NCI-H345 treated with DMSO at 0.1 percent for 48 hours (cell line): Measurements from ENCODE around the gene ARID5A.
"Not testable (repeated sequence)": the region's sequence is repeated elsewhere in the genome, so short reads cannot be mapped to it uniquely, and the experiment has no call there.

Experiments
- DNase-seq: peaks from one replicate; lab custom pipeline; 2025; ENCODE audit not compliant: unreplicated experiment; lab: John Stamatoyannopoulos, UW

The ARID5A gene

DNA sequence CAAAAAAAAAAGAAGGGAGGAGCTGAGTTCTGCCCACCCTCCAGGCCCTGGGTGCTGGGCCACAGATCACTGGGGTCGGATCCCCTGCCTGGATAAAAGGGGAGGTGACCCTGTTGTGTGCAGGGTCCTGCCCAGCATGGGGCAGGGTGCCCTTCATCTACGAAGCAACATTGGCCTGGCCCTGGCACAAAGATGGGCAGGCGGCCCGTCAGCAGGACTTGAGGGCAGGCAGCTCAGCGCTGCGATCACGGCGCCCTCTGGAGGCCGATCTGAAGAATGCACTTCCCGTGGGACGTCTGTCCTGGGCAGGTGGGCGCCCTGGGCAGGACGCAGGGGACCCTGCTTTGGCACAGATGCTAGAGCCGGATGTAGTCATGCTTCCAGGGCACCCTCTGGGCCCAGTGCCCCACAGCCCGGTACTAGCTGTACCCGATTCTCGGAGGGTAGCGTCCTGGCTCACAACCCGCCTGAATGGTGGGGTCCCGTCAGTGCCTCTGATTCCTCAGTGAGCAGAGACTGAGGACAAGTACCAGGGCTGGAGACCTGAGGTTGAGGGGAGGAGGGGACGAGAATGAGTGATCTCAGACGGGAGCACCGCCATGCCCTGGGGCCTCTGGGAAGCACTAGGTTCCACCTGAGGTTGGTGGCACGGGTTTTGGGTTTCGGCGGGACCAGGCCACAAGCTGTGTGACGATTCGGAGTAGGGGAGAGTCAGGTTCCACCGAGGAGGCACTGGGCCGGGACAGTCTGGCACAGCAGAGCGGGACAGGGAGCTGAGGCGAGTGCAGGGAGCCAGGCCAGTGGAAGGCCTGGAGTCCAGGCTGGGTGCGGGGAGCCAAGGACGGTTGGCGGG is 18.0 kb downstream of the ARID5A start:
- peak; percentile 13 for DNase-seq

DNA sequence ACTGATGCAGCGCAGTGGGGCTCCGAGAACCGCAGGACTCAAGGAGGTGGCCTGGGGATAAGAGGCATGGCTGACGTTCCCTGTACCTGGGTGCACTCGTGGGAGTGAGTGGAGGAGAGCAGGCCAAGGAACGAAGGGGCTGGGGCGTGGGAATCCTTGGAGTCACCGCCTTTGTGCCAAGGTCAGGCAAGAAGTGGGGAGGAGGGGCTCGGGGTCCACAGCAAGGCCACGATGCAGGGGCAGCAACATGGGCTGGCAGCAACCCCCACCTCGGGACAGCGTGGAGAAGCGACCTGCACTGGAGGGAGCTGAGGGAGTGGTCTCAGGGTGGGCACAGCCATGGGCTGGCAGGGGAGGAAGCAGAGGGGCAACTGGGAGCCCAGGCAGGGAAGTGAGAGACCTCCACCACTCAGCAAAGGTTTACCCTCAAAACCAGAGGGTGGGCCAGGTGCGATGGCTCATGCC is 18.6 kb downstream of the ARID5A start:
- no peak for DNase-seq

DNA sequence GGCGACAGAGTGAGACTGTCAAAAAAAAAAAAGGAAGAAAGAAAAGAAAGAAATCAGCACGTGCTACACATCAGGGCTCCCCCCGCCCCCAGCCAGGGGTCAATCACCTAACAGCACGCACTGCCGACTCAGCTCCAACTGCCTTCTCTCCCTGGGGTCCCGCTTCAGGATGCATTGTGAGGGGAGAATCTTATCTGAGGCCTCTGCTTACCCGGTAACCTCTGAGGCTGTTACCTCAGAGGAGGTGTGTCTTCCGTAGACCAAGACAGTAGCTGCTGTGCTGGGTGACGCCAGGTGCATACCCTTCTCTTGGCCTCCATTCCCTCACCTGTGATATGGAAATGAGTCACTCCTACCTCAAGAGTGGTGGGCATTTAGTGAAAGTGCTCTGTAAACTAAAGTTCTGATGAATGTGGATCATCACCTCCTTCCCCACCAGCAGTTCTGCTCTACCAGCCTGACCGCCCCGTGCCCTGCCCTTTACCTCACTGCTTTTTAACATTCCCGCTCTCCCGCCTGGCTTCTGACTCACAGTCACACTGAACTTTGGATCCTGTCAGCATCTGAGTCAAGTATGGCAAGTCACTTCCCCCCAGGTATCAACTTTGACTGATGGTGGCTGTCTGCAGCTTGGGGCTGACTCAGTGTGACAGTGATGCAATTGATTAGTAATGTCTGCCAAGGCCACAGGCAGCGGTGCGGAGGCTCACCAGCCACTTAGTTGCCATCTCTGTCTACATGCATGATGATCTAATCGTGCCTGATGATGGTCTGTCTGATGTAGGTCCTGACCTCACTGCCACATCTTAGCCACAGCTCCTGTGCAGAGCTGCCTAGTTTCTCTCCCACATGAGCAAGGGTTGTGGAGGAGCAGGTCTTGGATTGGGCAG is 20.1 kb downstream of the ARID5A start:
- DNase-seq: no peak

DNA sequence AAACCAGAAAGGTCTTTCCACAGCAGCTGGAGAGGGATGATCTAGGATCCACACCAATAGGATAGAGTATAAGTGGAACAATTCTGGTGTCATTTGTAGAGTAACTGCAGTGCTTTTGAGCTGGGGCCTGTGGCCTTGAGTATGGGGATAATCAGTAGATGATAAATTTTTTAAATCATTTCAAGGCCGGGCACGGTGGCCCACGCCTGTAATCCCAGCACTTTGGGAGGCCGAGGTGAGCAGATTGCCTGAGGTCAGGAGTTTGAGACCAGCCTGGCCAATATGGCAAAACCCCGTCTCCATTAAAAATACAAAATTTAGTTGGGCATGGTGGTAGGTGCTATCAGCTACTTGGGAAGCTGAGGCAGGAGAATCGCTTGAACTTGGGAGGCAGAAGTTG is 20.9 kb downstream of the ARID5A start:
- not testable (repeated sequence) for DNase-seq

DNA sequence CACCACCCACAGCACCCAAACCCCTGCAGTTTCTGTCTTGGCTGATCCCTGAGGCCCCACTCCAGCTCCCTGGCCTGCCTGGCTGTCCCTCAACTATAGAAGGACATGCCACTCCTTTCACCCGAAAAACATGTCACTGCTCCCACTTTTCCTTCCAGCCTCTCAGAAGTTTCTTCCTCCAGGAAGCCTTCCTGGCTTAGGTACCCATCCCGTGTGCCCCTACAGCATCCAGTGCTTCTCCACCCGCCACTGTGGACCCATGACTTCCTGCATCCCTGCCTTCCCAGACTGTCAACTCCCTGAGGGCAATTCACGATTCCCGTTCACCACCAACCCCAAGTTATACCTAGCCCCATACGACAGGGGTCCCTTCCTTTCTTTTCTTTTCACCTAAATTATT is 21.5 kb downstream of the ARID5A start:
- DNase-seq: no peak

DNA sequence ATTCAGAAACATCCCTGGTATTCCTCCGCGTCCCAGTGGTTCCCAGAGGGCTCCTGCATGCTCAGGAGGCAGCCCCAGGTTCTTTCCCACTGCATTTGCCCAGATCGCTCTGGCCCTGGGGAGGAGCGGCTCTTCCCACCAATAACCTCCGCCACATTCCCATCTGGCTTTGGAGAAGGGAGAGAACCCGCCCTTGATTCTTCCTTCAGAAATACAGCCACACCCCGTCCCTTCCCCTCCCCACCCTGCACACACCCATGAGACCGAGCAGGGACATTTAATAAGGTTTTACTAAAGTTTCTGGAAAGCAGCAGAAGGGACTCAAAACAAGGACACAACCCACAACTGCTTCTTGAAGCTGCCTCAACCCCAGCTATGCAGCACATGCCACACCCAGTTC is 21.9 kb downstream of the ARID5A start:
- no peak for DNase-seq

DNA sequence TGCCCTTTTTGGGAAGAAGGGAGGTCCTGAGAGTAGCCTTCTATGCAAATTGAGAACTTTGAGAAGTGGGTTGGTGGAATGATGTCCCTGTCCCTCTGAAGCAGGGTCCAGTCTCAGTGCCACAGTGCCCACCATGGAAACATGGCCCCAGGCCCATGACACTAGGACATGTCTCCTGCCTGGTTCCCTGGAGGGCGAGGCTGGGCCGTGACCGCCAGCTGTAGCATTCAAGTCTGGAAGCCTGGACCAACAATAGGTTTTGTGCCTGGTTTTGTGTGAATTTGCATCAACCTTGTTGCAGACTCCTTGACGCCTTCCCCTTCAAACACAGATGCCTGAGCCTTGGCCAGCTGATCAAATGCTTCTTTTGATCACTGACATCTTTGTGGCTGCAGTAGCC is 27.5 kb downstream of the ARID5A start:
- no peak for DNase-seq

DNA sequence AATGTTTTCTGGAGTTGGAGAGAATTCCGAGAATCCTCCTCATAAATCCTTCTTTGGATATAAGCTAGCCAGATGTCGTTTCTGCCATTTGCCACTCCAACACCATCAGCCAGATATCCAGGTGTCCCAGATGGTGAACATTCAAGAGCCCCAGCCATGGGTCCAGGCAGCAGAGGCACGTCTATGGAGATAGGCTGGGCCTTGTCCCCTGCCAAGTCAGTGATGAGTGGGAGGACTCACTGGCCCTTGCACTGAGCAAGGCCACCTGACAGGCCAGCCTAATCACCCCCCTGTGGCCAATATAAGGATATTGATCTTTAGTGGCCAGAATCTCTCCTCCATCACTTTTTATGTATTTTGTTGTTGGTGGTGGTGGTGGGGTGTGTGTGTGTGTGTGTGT is 28.0 kb downstream of the ARID5A start:
- DNase-seq: no peak

DNA sequence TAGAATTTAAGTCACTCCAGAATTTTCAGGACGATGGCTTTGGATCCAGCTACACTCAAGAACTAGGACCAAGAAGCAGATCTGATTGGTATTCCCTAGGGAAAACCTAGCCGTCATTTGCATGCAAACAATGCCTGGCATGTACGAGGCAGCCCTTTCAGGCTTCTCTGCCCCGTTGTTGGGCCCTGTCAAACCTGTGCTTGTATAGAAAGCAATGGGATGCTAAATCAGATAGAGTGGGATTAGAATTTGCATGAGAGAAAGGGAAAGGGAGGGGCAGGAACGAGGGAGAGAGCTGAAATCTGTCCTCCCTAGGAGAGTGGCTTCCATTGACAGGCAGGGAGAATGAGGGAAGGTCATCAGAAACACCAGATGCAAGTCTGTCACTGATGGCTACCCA is 28.6 kb downstream of the ARID5A start:
- DNase-seq: no peak

DNA sequence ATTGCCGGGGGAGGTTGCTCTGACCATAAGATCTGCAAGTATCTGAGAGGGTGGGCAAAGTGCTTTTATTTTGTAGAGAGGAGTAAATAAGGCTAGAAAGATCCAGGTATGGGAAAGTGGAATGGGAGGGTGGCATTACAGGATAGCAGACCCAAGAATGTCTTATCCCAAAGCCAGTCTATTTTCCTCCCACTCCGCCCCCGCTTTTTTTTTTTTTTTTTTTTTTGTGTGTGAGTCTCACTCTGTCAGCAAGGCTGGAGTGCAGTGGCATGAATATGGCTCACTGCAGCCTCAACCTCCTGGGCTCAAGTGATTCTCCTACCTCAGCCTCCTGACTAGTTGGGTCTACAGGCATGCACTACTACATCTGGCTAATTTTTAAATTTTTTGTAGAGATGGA is 31.5 kb downstream of the ARID5A start:
- DNase-seq: no peak

DNA sequence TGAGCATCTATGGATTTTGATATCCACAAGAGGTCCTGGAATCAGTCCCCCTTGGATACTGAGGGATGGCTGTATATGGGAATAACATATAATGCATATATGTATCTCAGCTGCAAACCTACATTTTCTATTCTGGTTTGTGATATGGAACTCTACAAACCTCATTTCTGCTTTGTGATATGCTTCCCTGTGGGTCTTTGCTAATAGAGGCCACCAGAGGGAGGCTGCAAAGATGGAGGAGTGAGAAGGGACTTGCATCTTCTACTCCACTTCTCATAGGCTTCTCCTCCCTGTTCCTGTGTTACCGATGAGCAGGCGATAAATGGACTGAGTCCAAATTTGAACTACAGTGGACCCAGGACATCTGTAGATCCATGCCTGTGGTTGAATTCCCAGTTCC is 37.8 kb downstream of the ARID5A start:
- DNase-seq: no peak

DNA sequence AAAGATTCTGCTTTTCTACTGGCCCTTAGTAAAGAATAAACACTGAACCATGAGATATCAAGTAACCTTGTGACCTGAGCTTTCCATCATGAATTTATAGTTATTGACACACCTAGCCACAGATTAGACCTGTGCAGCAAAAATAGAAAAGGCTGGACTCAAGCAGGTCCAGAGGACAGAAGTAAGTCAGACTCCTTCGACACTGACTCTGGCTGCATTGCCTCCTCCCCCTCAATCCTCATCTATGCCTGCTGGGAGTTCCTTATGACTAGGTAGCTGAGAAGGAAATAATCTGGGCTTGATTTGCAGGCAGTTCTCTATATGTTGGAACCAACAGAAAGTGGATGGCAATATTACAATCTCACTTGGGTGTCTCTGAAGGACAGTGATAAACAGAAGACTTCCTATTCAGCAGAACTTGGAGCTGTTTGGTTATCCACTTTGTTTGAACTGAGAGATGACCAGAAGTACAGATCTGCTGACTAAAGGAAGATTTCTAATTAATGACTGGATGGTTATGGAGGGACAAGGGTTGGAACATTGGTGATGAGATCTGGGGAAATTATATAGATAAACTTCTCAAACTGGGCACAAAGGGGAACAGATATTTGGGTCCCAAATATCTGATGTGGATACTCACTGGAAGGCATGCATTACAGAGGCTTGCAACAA is 39.4 kb downstream of the ARID5A start:
- no peak for DNase-seq

DNA sequence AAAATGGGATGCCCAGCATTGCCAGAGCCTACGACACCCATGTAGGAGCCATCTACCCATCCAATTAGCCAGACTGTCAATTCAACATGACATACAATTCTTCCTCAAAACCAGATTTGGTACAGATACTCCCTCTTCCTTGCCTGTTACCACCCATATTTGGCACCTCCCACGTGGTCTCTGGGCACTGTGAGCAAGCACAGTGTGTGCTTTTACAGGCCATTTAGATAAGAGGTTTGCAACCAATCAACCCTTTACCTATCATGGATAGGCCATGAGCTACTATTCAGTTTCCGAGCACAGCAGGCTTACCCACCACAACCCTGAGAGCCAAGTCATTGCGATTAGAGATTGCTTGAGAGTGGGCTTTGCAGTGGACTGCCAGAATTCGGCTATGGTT is 40.9 kb downstream of the ARID5A start:
- DNase-seq: no peak

DNA sequence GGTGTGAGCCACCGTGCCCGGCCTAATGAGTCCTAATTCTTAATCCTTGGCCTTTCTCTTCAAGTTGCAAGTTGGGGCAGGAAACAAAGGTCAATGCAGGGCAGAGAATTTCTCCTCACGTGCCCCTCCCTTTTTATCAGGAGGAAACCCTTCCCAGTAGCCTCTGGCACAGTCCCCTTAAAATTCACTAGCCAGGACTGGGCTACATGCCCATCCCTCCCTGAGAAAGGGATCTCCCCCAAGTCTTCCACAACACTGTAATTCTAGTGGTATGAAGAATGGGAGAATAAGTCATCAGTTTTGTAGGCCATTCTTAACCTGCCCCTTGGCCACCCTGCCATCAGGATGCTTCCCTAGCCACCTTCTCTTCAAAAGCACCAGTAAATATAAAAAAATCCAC is 42.2 kb downstream of the ARID5A start:
- DNase-seq: no peak

DNA sequence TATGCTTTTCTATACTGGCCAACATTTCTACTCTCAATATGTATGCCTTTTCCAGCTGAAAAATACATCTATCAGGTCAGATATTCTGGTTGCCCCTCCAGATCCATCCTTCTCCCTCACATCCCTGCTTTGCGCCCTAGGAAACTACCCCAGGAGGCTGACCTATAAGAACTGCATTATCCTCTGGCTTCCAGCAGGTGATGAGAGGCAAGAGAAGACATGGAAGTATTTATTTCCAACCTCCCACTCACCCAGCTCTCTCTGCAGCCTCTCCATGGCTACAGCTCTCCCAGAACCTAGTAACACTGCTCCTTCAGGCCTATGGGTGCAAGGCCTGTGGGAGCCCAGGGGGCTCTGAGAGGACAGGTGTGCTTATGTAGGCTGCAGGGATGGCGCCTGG is 42.9 kb downstream of the ARID5A start:
- no peak for DNase-seq

DNA sequence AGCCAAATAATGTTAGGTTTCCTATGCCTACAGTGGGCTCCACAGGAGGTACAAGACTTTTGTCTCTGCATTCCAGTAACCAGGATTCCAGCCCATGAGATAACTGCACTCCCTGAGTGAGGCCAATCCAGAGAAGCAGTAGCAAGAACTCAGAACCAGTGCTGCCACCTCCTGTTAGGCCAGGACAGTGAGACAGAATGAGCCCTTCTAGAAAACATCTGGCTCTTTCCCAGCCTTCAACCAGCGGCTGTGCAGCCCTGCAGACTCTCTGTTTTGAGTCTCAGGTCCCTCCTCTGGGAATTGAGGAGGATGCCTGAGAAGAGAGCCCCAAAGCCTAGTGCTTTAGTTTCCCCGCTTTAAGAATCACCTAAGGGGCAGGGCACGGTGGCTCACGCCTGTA is 44.2 kb downstream of the ARID5A start:
- DNase-seq: no peak

DNA sequence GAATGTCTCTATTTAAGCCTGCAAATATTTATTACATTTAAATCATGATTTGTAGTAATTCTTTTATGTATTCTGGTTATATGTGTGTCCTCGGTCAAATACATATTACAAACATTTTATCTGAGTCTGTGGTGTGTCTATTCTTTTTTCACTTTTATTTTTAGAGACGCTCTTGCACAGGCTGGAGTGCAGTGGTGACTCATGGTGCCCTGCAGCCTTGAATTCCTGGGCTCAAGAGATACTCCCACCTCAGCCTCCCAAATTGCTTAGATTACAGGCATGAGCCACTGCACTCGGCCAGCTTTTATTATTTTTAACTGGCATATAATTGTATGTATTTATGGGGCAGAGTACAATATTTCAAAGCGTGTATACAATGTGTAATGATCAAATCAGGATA is 47.5 kb downstream of the ARID5A start:
- DNase-seq: no peak

DNA sequence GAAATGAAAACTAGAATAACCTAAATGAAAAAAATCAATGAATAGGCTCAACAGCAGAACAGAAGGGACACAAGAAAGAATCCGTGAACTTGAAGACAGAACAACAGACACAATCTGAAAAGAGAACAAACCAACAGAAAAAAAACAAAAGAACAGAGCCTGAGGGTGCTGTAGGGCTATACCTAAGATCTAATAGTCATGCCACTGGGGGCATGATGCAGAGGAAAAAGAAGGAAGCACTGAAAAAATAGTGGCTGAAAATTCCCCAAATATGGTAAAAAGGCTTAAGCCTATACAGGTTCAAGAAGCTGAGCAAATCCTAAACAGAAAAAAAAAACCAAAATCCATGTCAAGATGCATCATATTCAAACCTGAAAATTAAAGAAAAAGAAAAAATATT is 51.3 kb downstream of the ARID5A start:
- DNase-seq: no peak

DNA sequence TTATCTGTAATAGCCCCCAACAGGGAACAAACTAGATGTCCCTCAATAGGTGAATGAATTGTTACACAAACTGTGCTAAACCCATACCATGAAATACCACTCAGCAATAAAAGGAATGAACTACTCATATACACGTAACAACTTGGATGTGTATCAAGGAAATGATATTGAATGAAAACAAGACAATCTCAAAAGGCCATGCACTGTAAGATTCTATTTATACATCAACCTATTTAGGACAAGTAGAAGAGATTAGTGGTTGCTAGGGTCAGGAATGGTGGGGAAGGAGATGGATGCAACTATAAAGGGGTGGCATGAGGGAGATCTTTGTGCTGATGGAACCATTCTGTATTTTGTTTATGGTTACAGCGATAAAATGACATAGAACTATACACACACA is 54.5 kb downstream of the ARID5A start:
- DNase-seq: no peak

DNA sequence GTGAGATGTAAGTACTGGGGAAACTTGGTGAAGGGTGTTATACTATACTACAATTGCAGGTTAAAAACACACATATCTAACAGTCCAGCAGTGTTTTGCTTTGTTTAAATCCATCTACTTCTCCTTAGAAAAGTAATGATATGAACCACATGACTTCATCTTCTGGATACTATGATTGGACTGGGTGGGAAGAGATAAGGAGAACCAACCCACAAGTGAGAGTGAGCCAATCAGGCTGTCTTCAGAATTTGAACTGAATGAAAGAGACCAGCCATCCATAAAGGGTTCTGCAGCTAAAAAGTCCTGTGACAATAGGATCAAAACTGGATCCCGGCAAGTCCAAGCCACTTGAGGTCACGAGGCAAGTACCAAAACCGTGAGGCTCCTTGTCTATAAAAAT is 54.9 kb downstream of the ARID5A start:
- no peak for DNase-seq

DNA sequence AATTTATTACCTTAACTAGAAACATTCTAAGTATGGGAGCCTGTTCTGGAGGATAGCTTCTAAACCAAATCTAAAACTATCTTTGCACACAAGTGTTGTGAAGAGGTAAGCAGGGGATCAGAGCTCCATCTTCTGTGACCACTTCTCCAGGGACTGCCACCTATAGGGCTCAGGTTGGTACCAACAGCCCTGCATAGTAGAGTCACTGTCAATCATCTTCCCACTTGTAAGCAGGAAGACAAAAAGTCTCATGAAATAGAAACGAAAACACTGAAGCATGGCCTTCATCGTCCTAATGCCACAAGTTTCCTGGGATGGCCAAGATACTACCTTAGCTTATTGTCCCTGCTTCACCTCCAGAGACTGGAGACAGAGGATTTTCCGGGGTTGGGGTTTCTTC is 57.7 kb downstream of the ARID5A start:
- no peak for DNase-seq

DNA sequence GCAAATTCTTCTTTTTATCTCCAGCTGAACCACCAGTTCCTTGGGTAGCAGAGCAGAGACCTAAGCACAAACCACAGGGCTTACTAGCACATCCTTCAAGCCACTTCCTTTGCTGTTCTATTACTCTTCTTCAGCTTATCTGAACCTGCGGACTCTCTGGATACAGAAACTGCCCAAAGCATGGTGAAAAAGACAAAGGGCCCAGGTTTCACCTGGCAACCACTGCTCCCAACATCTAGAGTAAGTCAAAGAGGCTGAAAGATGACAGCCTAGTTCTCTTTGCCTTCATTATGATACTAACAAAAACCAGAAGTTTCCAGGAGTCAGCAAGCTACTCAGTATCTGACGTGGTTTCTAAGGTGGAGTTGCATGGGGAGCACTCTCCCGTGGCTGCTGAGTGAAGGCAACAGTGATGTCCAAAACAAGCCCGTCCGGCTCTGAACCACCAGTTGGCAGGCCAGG is 58.2 kb downstream of the ARID5A start:
- DNase-seq: no peak
